Brain pericyte (primary cell): ENCODE measurements around the gene PSMB9.
"Not testable (repeated sequence)": the region's sequence is repeated elsewhere in the genome, so short reads cannot be mapped to it uniquely, and the experiment has no call there.

ENCODE experiments used
- DNase-seq: peaks from one replicate; pipeline ENCODE4 v3.0.0-alpha.2; 2012; ENCODE audit warnings: low read depth, low spot score

PSMB9 gene

GRCh38 chr6:32860674-32861073 is 6.7 kb downstream of the PSMB9 start:
- DNase-seq, result no peak

- no peak for DNase-seq
Observed at GRCh38 chr6:32862725-32863124, 8.7 kb downstream of the PSMB9 start.

GRCh38 chr6:32865724-32866443 is 11.9 kb downstream of the PSMB9 start:
- DNase-seq, result no peak

GRCh38 chr6:32867022-32867477 is 13.1 kb downstream of the PSMB9 start:
- no peak for DNase-seq

GRCh38 chr6:32867554-32868256 is 13.7 kb downstream of the PSMB9 start:
- no peak for DNase-seq

GRCh38 chr6:32868257-32868788 is 14.3 kb downstream of the PSMB9 start:
- peak; percentile 27 for DNase-seq

- DNase-seq, result not testable (repeated sequence)
Observed at GRCh38 chr6:32873947-32874346, 20.0 kb downstream of the PSMB9 start.

- DNase-seq, result no peak
Observed at GRCh38 chr6:32876603-32877002, 22.6 kb downstream of the PSMB9 start.

GRCh38 chr6:32879691-32880090 is 25.7 kb downstream of the PSMB9 start:
- DNase-seq, result no peak

- DNase-seq, result not testable (repeated sequence)
Observed at GRCh38 chr6:32880962-32881361, 27.0 kb downstream of the PSMB9 start.

GRCh38 chr6:32882879-32883250 is 28.9 kb downstream of the PSMB9 start:
- no peak for DNase-seq

GRCh38 chr6:32883789-32884188 is 29.8 kb downstream of the PSMB9 start:
- no peak for DNase-seq

GRCh38 chr6:32885698-32886286 is 31.8 kb downstream of the PSMB9 start:
- DNase-seq, result peak; percentile 26

- DNase-seq, result peak; percentile 45
Observed at GRCh38 chr6:32886681-32887383, 32.8 kb downstream of the PSMB9 start.

- DNase-seq, result no peak
Observed at GRCh38 chr6:32887616-32888015, 33.6 kb downstream of the PSMB9 start.

GRCh38 chr6:32888576-32888975 is 34.6 kb downstream of the PSMB9 start:
- DNase-seq, result no peak

- no peak for DNase-seq
Observed at GRCh38 chr6:32889533-32889932, 35.5 kb downstream of the PSMB9 start.

- DNase-seq, result no peak
Observed at GRCh38 chr6:32890831-32891230, 36.8 kb downstream of the PSMB9 start.

GRCh38 chr6:32894085-32895005 is 40.4 kb downstream of the PSMB9 start:
- DNase-seq, result peak; percentile 87

- DNase-seq, result no peak
Observed at GRCh38 chr6:32895006-32895345, 41.0 kb downstream of the PSMB9 start.

GRCh38 chr6:32903952-32904351 is 50.0 kb downstream of the PSMB9 start:
- DNase-seq, result no peak
